K562 (cell line): ENCODE data around the gene AUNIP. TPM values are rescaled to one million over a fixed set of nuclear protein-coding genes. Genes with fewer than 3 reads are reported as not detected.
A peak's percentile ranks its signal among the peaks of the same experiment; 100 is the strongest.

Experiments used
- ADNP ChIP-seq: fragments of 200-800 bp; sonication (Bioruptor generic); IDR thresholded peaks from 2 replicates; pipeline ENCODE4 v1.6.1; 2016; ENCODE audit warnings: missing genetic modification characterization, missing compliant biosample characterization
- ARID1B ChIP-seq: fragments of 450-650 bp; IDR thresholded peaks from 2 replicates; pipeline ENCODE4 v1.6.1; 2016; ENCODE audit warnings: antibody characterized with exemption, mild to moderate bottlenecking, inconsistent platforms
- ATF7 ChIP-seq: fragments of 450-650 bp; IDR thresholded peaks from 2 replicates; pipeline ENCODE4 v1.7.1; 2014; ENCODE audit warnings: mild to moderate bottlenecking, moderate library complexity
- CCNT2 ChIP-seq: IDR thresholded peaks from 2 replicates; pipeline ENCODE4 v1.6.1; 2011; ENCODE audit warnings: borderline replicate concordance, low read depth, mild to moderate bottlenecking, moderate library complexity, mixed read lengths, low read length; ENCODE audit not compliant: insufficient read length; ENCODE audit errors: extremely low read depth
- CHD1 ChIP-seq: fragments of 200-600 bp; sonication (generic); IDR thresholded peaks from one replicate; pipeline ENCODE4 v1.6.1; 2012; ENCODE audit warnings: mild to moderate bottlenecking, moderate library complexity, low read length, inconsistent platforms
- CREBBP ChIP-seq: IDR thresholded peaks from one replicate; pipeline ENCODE4 v1.6.1; 2012; ENCODE audit warnings: low read depth, mild to moderate bottlenecking, control low read depth, inconsistent platforms, low read length
- ILK ChIP-seq: fragments of 450-650 bp; IDR thresholded peaks from 2 replicates; pipeline ENCODE4 v1.6.1; 2016; ENCODE audit warnings: missing genetic modification characterization, low read depth, mild to moderate bottlenecking, missing compliant biosample characterization, moderate library complexity, borderline replicate concordance
- KLF6 ChIP-seq: fragments of 250-450 bp; sonication (Bioruptor Pico); IDR thresholded peaks from 2 replicates; pipeline ENCODE4 v1.4.0; 2020; ENCODE audit warnings: mild to moderate bottlenecking, moderate library complexity, borderline replicate concordance
- MCM3 ChIP-seq: fragments of 450-650 bp; IDR thresholded peaks from 2 replicates; pipeline ENCODE4 v1.6.1; 2016
- MTA2 ChIP-seq: fragments of 450-650 bp; IDR thresholded peaks from 2 replicates; pipeline ENCODE4 v1.6.1; 2016; ENCODE audit warnings: low read depth
- NEUROD1 ChIP-seq: fragments of 150-350 bp; IDR thresholded peaks from 2 replicates; pipeline ENCODE4 v1.6.1; 2014; ENCODE audit warnings: borderline replicate concordance, low read length, low read depth; ENCODE audit not compliant: partially characterized antibody
- PHB2 ChIP-seq: fragments of 450-650 bp; IDR thresholded peaks from 2 replicates; pipeline ENCODE4 v1.6.1; 2017; ENCODE audit warnings: low read depth
- PHF21A ChIP-seq: fragments of 450-650 bp; IDR thresholded peaks from 2 replicates; pipeline ENCODE4 v1.6.1; 2017; ENCODE audit warnings: low read depth, borderline replicate concordance
- RBFOX2 ChIP-seq: fragments of 200-400 bp; formaldehyde crosslinking; IDR thresholded peaks from 2 replicates; pipeline ENCODE4 v1.6.1; 2017; ENCODE audit warnings: low read depth, mild to moderate bottlenecking, low read length, moderate library complexity
- SAP30 ChIP-seq: fragments of 200-600 bp; sonication (generic); IDR thresholded peaks from 2 replicates; pipeline ENCODE4 v1.6.1; 2012; ENCODE audit warnings: borderline replicate concordance, low read depth, mild to moderate bottlenecking, moderate library complexity, low read length, control low read depth, inconsistent platforms; ENCODE audit not compliant: insufficient read depth, poor library complexity, severe bottlenecking
- SMAD1 ChIP-seq: fragments of 150-350 bp; IDR thresholded peaks from 2 replicates; pipeline ENCODE4 v1.6.1; 2014; ENCODE audit warnings: low read length, low read depth; ENCODE audit not compliant: partially characterized antibody
- SNRNP70 ChIP-seq: fragments of 200-400 bp; formaldehyde crosslinking; optimal IDR thresholded peaks from 2 replicates; pipeline ENCODE3; 2017; ENCODE audit warnings: low read depth, low read length
- TGIF2 ChIP-seq: sonication (generic); formaldehyde crosslinking; IDR thresholded peaks from 2 replicates; pipeline ENCODE4 v1.8.1; 2022; ENCODE audit warnings: mild to moderate bottlenecking, missing genetic modification reagents, moderate library complexity
- THRAP3 ChIP-seq: fragments of 450-650 bp; IDR thresholded peaks from 2 replicates; pipeline ENCODE4 v1.6.1; 2016; ENCODE audit warnings: mild to moderate bottlenecking, inconsistent platforms, borderline replicate concordance
- ZKSCAN1 ChIP-seq: fragments of 150-350 bp; IDR thresholded peaks from 2 replicates; pipeline ENCODE4 v1.6.1; 2016; ENCODE audit warnings: low read depth, low read length
- ZNF444 ChIP-seq: fragments of 250-450 bp; sonication (Bioruptor Pico); IDR thresholded peaks from 2 replicates; pipeline ENCODE4 v1.4.0; 2020; ENCODE audit warnings: mild to moderate bottlenecking, moderate library complexity
- ZNF561 ChIP-seq: fragments of 450-650 bp; formaldehyde crosslinking; conservative IDR thresholded peaks from 2 replicates; pipeline ENCODE4 v1.4.0; 2020; ENCODE audit warnings: mild to moderate bottlenecking, moderate library complexity
- ZNF696 ChIP-seq: fragments of 250-450 bp; sonication (Bioruptor Pico); conservative IDR thresholded peaks from 2 replicates; pipeline ENCODE4 v1.4.0; 2020; ENCODE audit warnings: mild to moderate bottlenecking, moderate library complexity
- ZNF717 ChIP-seq: fragments of 250-450 bp; sonication (Bioruptor Pico); IDR thresholded peaks from 2 replicates; pipeline ENCODE4 v1.5.0; 2021
- ZNF76 ChIP-seq: fragments of 250-450 bp; sonication (Bioruptor Pico); IDR thresholded peaks from 2 replicates; pipeline ENCODE4 v1.4.0; 2020; ENCODE audit warnings: mild to moderate bottlenecking, moderate library complexity, borderline replicate concordance
- polyA plus RNA-seq, 8 experiments: library from polyadenylated mRNA; depleted of rRNA in 4 of 8; stranded (reverse) in 5 of 8; unstranded in 3 of 8; fragments of >200 nt; fragmentation: Nextera tagmentation in 2 of 8; fragmentation: Illumina TruSeq in 1 of 8; extraction: Ambion mirVana in 2 of 8; extraction: Trizol in 1 of 8; gene quantifications; 2 replicates each; pipeline versions ENCODE4 v1.2.1 to v1.2.3, GENCODE V29; 2011 to 2014; ENCODE audit warnings: inconsistent platforms in 1 of 8, missing spikeins in 1 of 8
- total RNA-seq, 7 experiments: library from RNA; depleted of rRNA in 6 of 7; stranded (reverse); fragments of >200 nt in 6 of 7; fragmentation: Illumina TruSeq in 2 of 7; extraction: Trizol in 2 of 7; gene quantifications; 2 replicates each; pipeline versions ENCODE4 v1.2.1 to v1.2.3, GENCODE V29; 2011 to 2021; ENCODE audit warnings: low replicate concordance in 1 of 7
- TF ChIP-seq, protein P1 (sequence below): fragments of 450-650 bp; IDR thresholded peaks from 2 replicates; pipeline ENCODE4 v1.6.1; 2017; ENCODE audit warnings: mild to moderate bottlenecking, moderate library complexity
- TF ChIP-seq, protein P2 (sequence below), 2 experiments: fragments of 450-650 bp in 1 of 2; sonication (generic) in 1 of 2; formaldehyde crosslinking in 1 of 2; IDR thresholded peaks in 1 of 2; conservative IDR thresholded peaks in 1 of 2; 2 replicates each; pipeline versions ENCODE4 v1.6.1 to v1.8.1; 2016 to 2023; ENCODE audit warnings: mild to moderate bottlenecking in 2 of 2, moderate library complexity in 2 of 2, inconsistent platforms in 1 of 2, missing genetic modification reagents in 1 of 2

Gene AUNIP
- total and polyA plus RNA-seq, 9 of the 15 experiments (the other 6 are each of a cell fraction or from before 2014, with no cell fraction given), result 12.1 to 53.8 (median 47.1) TPM

DNA sequence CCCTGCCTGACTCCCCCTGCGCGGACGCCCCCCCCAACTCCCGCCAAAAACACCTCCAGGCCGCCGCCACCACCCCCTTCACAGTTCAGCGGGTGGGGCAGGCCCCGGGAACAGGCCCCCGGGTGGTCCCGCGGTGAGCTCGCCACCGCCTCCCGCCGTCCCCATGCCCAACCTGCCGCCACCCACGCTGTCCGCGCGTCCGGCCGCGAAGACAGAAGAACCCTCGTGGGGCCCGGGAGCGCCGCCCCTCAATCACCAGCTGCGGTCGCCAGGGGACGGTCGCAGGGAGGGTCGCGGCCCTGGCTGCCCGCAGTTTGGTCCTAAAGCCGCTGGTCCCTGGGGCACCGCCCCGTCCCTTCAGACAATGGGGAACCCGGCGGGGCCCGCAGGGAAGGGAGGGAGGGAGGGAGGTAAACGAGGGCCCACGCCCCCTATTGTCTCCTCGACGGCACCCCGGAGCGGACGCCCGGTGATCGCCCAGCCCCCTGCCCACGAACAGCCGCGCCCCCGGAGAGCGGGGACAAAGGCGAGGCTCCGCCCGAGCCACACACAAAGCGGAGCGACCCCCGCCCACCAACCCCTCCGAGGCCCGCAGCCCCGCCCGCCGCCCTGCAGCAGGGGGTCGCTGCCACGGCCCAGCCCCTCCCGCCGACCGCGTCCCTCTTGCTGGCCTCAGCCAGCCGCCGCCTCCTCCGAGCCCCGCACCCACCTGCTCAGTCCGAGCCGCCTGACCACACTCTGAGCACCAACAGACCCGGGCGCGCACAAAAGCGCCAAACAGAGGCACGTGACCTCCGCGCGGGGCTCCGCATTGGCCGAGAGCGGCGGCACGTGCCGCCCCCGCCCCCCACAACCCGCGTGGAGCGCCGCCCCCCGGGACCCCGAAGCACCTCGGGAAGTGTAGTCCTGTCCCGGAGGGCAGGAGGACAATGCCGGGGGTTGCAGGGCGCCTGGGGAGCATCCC is 46.7 kb upstream of the AUNIP start, which contains the start of gene STMN1 (continued):
- TF ChIP-seq NEUROD1 (peak; percentile 54), MCM3 (no peak), THRAP3 (no peak), ARID1B (peak; percentile 26; the same call in 1 of the 2 replicates), ADNP (no peak), CCNT2 (peak; percentile 96), KLF6 (CRISPR knock-in tag) (no peak), ZNF717 (0 out of 2 replicates have a peak, but pooled peaks have one; percentile 36), PHF21A (0 out of 2 replicates have a peak, but pooled peaks have one; percentile 25), MTA2 (no peak), ZNF561 (CRISPR knock-in tag) (no peak), RBFOX2 (peak; percentile 96), ZNF444 (no peak), CHD1 (peak; percentile 53), SNRNP70 (no peak), ILK (tag) (no peak), ZKSCAN1 (peak; percentile 66; the same call in 1 of the 2 replicates), ZNF76 (CRISPR knock-in tag) (no peak), SAP30 (peak; percentile 86), TGIF2 (CRISPR knock-in tag) (no peak), PHB2 (no peak), ATF7 (no peak), SMAD1 (peak; percentile 86), ZNF696 (CRISPR knock-in tag) (no peak), CREBBP (no peak)
- TF ChIP-seq, protein P1, sequence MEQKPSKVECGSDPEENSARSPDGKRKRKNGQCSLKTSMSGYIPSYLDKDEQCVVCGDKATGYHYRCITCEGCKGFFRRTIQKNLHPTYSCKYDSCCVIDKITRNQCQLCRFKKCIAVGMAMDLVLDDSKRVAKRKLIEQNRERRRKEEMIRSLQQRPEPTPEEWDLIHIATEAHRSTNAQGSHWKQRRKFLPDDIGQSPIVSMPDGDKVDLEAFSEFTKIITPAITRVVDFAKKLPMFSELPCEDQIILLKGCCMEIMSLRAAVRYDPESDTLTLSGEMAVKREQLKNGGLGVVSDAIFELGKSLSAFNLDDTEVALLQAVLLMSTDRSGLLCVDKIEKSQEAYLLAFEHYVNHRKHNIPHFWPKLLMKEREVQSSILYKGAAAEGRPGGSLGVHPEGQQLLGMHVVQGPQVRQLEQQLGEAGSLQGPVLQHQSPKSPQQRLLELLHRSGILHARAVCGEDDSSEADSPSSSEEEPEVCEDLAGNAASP, result no peak
- TF ChIP-seq, protein P2, sequence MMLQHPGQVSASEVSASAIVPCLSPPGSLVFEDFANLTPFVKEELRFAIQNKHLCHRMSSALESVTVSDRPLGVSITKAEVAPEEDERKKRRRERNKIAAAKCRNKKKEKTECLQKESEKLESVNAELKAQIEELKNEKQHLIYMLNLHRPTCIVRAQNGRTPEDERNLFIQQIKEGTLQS (IDR thresholded peaks at IDR 0.05), result no peak
- TF ChIP-seq, protein P2 (CRISPR knock-in tag; conservative IDR thresholded peaks at IDR 0.05), result 0 out of 2 replicates have a peak, but pooled peaks have one; percentile 48
